Testis (tissue), 2 donors: ENCODE data around the gene CHRNA9.

ENCODE experiments used
- POLR2A ChIP-seq: fragments of 450-650 bp; IDR thresholded peaks from one replicate; pipeline ENCODE4 v1.6.1; 2017; ENCODE audit warnings: antibody characterized with exemption, mild to moderate bottlenecking, moderate library complexity
- TF ChIP-seq, protein P1 (sequence below), 3 experiments: fragments of 450-650 bp in 2 of 3; fragments of 200-600 bp in 1 of 3; sonication (generic) in 1 of 3; IDR thresholded peaks; one replicate each; pipeline ENCODE4 v1.5.1; 2016 to 2019; ENCODE audit warnings: antibody characterized with exemption in 3 of 3, mild to moderate bottlenecking in 2 of 3, moderate library complexity in 1 of 3

GRCh38 chr4:40311811-40312346 lies 23.3 kb upstream of the CHRNA9 start:
- TF ChIP-seq, protein P1, sequence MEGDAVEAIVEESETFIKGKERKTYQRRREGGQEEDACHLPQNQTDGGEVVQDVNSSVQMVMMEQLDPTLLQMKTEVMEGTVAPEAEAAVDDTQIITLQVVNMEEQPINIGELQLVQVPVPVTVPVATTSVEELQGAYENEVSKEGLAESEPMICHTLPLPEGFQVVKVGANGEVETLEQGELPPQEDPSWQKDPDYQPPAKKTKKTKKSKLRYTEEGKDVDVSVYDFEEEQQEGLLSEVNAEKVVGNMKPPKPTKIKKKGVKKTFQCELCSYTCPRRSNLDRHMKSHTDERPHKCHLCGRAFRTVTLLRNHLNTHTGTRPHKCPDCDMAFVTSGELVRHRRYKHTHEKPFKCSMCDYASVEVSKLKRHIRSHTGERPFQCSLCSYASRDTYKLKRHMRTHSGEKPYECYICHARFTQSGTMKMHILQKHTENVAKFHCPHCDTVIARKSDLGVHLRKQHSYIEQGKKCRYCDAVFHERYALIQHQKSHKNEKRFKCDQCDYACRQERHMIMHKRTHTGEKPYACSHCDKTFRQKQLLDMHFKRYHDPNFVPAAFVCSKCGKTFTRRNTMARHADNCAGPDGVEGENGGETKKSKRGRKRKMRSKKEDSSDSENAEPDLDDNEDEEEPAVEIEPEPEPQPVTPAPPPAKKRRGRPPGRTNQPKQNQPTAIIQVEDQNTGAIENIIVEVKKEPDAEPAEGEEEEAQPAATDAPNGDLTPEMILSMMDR (IDR thresholded peaks at IDR 0.05) = no peak
- no peak for TF ChIP-seq POLR2A
